OCI-LY1 (cell line): ENCODE measurements around the gene ZBTB16.

Experiments
- EZH2 ChIP-seq: fragments of 200-600 bp; sonication (generic), shearing (Covaris generic); IDR thresholded peaks from 2 replicates; pipeline ENCODE4 v1.8.0; 2017; ENCODE audit warnings: borderline replicate concordance, mixed run types, mild to moderate bottlenecking, antibody characterized with exemption, low read length, moderate library complexity, mixed read lengths
- TF ChIP-seq, protein P1 (sequence below): fragments of 200-600 bp; sonication (generic), shearing (Covaris generic); IDR thresholded peaks from 2 replicates; pipeline ENCODE4 v1.5.1; 2017; ENCODE audit warnings: mild to moderate bottlenecking, antibody characterized with exemption, low read length, moderate library complexity, mixed read lengths

- TF ChIP-seq, protein P1, sequence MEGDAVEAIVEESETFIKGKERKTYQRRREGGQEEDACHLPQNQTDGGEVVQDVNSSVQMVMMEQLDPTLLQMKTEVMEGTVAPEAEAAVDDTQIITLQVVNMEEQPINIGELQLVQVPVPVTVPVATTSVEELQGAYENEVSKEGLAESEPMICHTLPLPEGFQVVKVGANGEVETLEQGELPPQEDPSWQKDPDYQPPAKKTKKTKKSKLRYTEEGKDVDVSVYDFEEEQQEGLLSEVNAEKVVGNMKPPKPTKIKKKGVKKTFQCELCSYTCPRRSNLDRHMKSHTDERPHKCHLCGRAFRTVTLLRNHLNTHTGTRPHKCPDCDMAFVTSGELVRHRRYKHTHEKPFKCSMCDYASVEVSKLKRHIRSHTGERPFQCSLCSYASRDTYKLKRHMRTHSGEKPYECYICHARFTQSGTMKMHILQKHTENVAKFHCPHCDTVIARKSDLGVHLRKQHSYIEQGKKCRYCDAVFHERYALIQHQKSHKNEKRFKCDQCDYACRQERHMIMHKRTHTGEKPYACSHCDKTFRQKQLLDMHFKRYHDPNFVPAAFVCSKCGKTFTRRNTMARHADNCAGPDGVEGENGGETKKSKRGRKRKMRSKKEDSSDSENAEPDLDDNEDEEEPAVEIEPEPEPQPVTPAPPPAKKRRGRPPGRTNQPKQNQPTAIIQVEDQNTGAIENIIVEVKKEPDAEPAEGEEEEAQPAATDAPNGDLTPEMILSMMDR = no peak
- TF ChIP-seq EZH2 = no peak
Observed at GRCh38 chr11:114080219-114080618, 20.7 kb downstream of the ZBTB16 start.
